ENCODE results near the gene OSER1. TPM values are rescaled to one million over a fixed set of nuclear protein-coding genes. Genes with fewer than 3 reads are reported as not detected.

The OSER1 gene
- total RNA-seq, 1 experiment from 2014 or later: 35.7 TPM

- H3K36me3 Mint-ChIP-seq (ENCODE audit: insufficient read depth in 1 of 3, low read depth in 3 of 3): no peaks in the 10 kb centered on the region
- H3K4me1 Mint-ChIP-seq: peaks cover 19 to 29% of the 10 kb centered on the region in 2 experiments
- H4K5ac ChIP-seq (ENCODE audit: insufficient read length, low read depth, low read length): no peak overlapping the region
- H2AK5ac ChIP-seq (ENCODE audit: insufficient read length, low read length): no peak overlapping the region
- no peaks in the 10 kb centered on the region for H3K79me1 ChIP-seq (ENCODE audit: insufficient read depth, low read depth, low read length, poor library complexity, severe bottlenecking)
- no peaks in the 10 kb centered on the region for H3K23me2 ChIP-seq (ENCODE audit: insufficient read length, low read depth, low read length, poor library complexity, severe bottlenecking)
- H3K14ac ChIP-seq (ENCODE audit: insufficient read depth, low read length): no peak overlapping the region
- H3K23ac ChIP-seq (ENCODE audit: insufficient read length, low read depth, low read length): no peak overlapping the region
- 0 out of 2 replicates have a peak, but pooled peaks cover 4% of the 10 kb centered on the region for H3K4me1 ChIP-seq (ENCODE audit: insufficient read depth, low read length)
- H3K4me3 Mint-ChIP-seq: no peak overlapping the region
- H3K27me3 Mint-ChIP-seq (ENCODE audit: low read depth): no peaks in the 10 kb centered on the region; the same call in 1 of the 2 replicates
- no peak overlapping the region for H3K4ac ChIP-seq (ENCODE audit: low read depth, low read length)
- peak overlapping the region; percentile 8 to 89 (median 60); a peak in 5 of 7 replicates for H3K27ac Mint-ChIP-seq
- H4K91ac ChIP-seq (ENCODE audit: insufficient read length, low read depth, low read length): no peak overlapping the region
- no peak overlapping the region for H2AFZ ChIP-seq (ENCODE audit: low read length)
- no CpG with 5 or more reads among the region's 7 CpGs for WGBS (ENCODE audit: extremely low coverage, insufficient read length, low lambda C conversion rate)
- H2BK120ac ChIP-seq (ENCODE audit: low read depth, low read length, poor library complexity, severe bottlenecking): no peak overlapping the region
- no peak overlapping the region for H2BK5ac ChIP-seq (ENCODE audit: insufficient read length, low read length)
- no peak overlapping the region for H3K56ac ChIP-seq (ENCODE audit: insufficient read length, low read depth, low read length)
- no peak overlapping the region for H3T11ph ChIP-seq (ENCODE audit: low read length)
- no peak for TF ChIP-seq CTCF (conservative IDR thresholded peaks at IDR 0.05)
- no peaks in the 10 kb centered on the region for H3K79me2 ChIP-seq (ENCODE audit: insufficient read depth, low read length)
- H3K9me3 ChIP-seq (ENCODE audit: control insufficient read depth, low read depth, low read length): no peaks in the 10 kb centered on the region
- H2BK20ac ChIP-seq (ENCODE audit: low read depth, low read length, poor library complexity, severe bottlenecking): no peak overlapping the region
- no peak overlapping the region for H3K9ac ChIP-seq (ENCODE audit: extremely low read depth, insufficient read length, low read length)
- H4K20me1 ChIP-seq (ENCODE audit: control insufficient read depth, insufficient read depth, insufficient read length): no peaks in the 10 kb centered on the region
- H3K27me3 ChIP-seq (ENCODE audit: insufficient read depth, low read length): no peaks in the 10 kb centered on the region
- H3K9me3 Mint-ChIP-seq: no peaks in the 10 kb centered on the region
- no peak overlapping the region for H2BK12ac ChIP-seq (ENCODE audit: insufficient read length, low read depth, low read length)
- no peak overlapping the region for H3K18ac ChIP-seq (ENCODE audit: insufficient read length, low read depth, low read length)
- DNase-seq: no peak
- H2BK15ac ChIP-seq (ENCODE audit: low read depth, low read length): no peak overlapping the region
- no peak overlapping the region for H4K8ac ChIP-seq (replicated peaks; ENCODE audit: insufficient read length, low read depth, low read length)
- no peak overlapping the region for H3K4me2 ChIP-seq (ENCODE audit: insufficient read depth, insufficient read length, low read length)
- H3K27ac ChIP-seq (ENCODE audit: insufficient read length, low read depth, low read length): no peak overlapping the region
Observed at GRCh38 chr20:44231193-44231592, 20.6 kb upstream of the OSER1 start.
